H9 (cell line): ENCODE data around the gene DUOXA2. TPM values are rescaled to one million over a fixed set of nuclear protein-coding genes. Genes with fewer than 3 reads are reported as not detected.

Experiments
- DNase-seq: peaks from one replicate; pipeline ENCODE4 v3.0.0-alpha.2; 2017
- H2AFZ ChIP-seq: one replicate; pipeline ENCODE4 v1.6.1; 2013; ENCODE audit warnings: mild to moderate bottlenecking, low read length, control low read depth, moderate library complexity
- H2AK5ac ChIP-seq: 2 replicates; pipeline ENCODE4 v1.6.1; 2013; ENCODE audit warnings: low read length, control low read depth, mixed read lengths; ENCODE audit not compliant: insufficient read length
- H2BK120ac ChIP-seq: one replicate; pipeline ENCODE4 v1.6.1; 2013; ENCODE audit warnings: low read depth, mild to moderate bottlenecking, low read length, control low read depth, inconsistent platforms; ENCODE audit not compliant: poor library complexity, severe bottlenecking
- H2BK12ac ChIP-seq: 2 replicates; pipeline ENCODE4 v1.6.1; 2013; ENCODE audit warnings: low read length, control low read depth, mixed read lengths, low read depth; ENCODE audit not compliant: insufficient read length
- H2BK15ac ChIP-seq: 2 replicates; pipeline ENCODE4 v1.6.1; 2013; ENCODE audit warnings: low read depth, low read length, control low read depth
- H2BK20ac ChIP-seq: one replicate; pipeline ENCODE4 v1.6.1; 2013; ENCODE audit warnings: low read depth, mild to moderate bottlenecking, low read length, control low read depth, inconsistent platforms; ENCODE audit not compliant: poor library complexity, severe bottlenecking
- H2BK5ac ChIP-seq: 2 replicates; pipeline ENCODE4 v1.6.1; 2013; ENCODE audit warnings: low read length, control low read depth, mixed read lengths; ENCODE audit not compliant: insufficient read length
- H3K14ac ChIP-seq: 2 replicates; pipeline ENCODE4 v1.6.1; 2013; ENCODE audit warnings: low read length, control low read depth; ENCODE audit not compliant: insufficient read depth
- H3K18ac ChIP-seq: 2 replicates; pipeline ENCODE4 v1.6.1; 2013; ENCODE audit warnings: low read depth, mild to moderate bottlenecking, mixed read lengths, low read length, control low read depth; ENCODE audit not compliant: insufficient read length
- H3K23ac ChIP-seq: 2 replicates; pipeline ENCODE4 v1.6.1; 2013; ENCODE audit warnings: low read length, control low read depth, mixed read lengths, low read depth; ENCODE audit not compliant: insufficient read length
- H3K23me2 ChIP-seq: 2 replicates; pipeline ENCODE4 v1.6.1; 2013; ENCODE audit warnings: low read depth, mild to moderate bottlenecking, mixed read lengths, low read length, control low read depth; ENCODE audit not compliant: insufficient read length, poor library complexity, severe bottlenecking
- H3K27ac ChIP-seq: 2 replicates; pipeline ENCODE4 v1.5.1; 2013; ENCODE audit warnings: low read length, control low read depth, mixed read lengths, low read depth; ENCODE audit not compliant: insufficient read length
- H3K27me3 ChIP-seq: 2 replicates; pipeline ENCODE4 v1.6.1; 2013; ENCODE audit warnings: low read length, control low read depth, inconsistent platforms; ENCODE audit not compliant: insufficient read depth
- H3K4ac ChIP-seq: 2 replicates; pipeline ENCODE4 v1.6.1; 2013; ENCODE audit warnings: low read depth, mild to moderate bottlenecking, control low read depth, inconsistent platforms, low read length, moderate library complexity
- H3K4me1 ChIP-seq: 2 replicates; pipeline ENCODE4 v1.6.1; 2013; ENCODE audit warnings: low read length, control low read depth, inconsistent platforms; ENCODE audit not compliant: insufficient read depth
- H3K4me2 ChIP-seq: 2 replicates; pipeline ENCODE4 v1.6.1; 2013; ENCODE audit warnings: low read length, control low read depth, mixed read lengths; ENCODE audit not compliant: insufficient read length, insufficient read depth
- H3K56ac ChIP-seq: 2 replicates; pipeline ENCODE4 v1.6.1; 2013; ENCODE audit warnings: low read depth, mild to moderate bottlenecking, mixed read lengths, low read length, control low read depth; ENCODE audit not compliant: insufficient read length
- H3K79me1 ChIP-seq: 2 replicates; pipeline ENCODE4 v1.6.1; 2013; ENCODE audit warnings: low read depth, mild to moderate bottlenecking, moderate library complexity, low read length, control low read depth, inconsistent platforms; ENCODE audit not compliant: insufficient read depth, poor library complexity, severe bottlenecking
- H3K79me2 ChIP-seq: 2 replicates; pipeline ENCODE4 v1.6.1; 2013; ENCODE audit warnings: low read length, control low read depth, inconsistent platforms; ENCODE audit not compliant: insufficient read depth
- H3K9ac ChIP-seq: 2 replicates; pipeline ENCODE4 v1.6.1; 2013; ENCODE audit warnings: low read length, control low read depth, mixed read lengths; ENCODE audit not compliant: insufficient read length; ENCODE audit errors: extremely low read depth
- H3K9me3 ChIP-seq: one replicate; pipeline ENCODE4 v1.6.1; 2013; ENCODE audit warnings: low read depth, low read length, inconsistent platforms; ENCODE audit not compliant: control insufficient read depth
- H3T11ph ChIP-seq: one replicate; pipeline ENCODE4 v1.6.1; 2013; ENCODE audit warnings: mild to moderate bottlenecking, low read length, control low read depth, inconsistent platforms
- H4K20me1 ChIP-seq: one replicate; pipeline ENCODE4 v1.6.1; 2013; ENCODE audit not compliant: control insufficient read depth, insufficient read length, insufficient read depth
- H4K5ac ChIP-seq: 2 replicates; pipeline ENCODE4 v1.6.1; 2013; ENCODE audit warnings: low read depth, mild to moderate bottlenecking, mixed read lengths, low read length, control low read depth; ENCODE audit not compliant: insufficient read length
- H4K8ac ChIP-seq: replicated peaks from 2 replicates; pipeline ENCODE4 v1.6.1; 2013; ENCODE audit warnings: low read length, control low read depth, mixed read lengths, low read depth; ENCODE audit not compliant: insufficient read length
- H4K91ac ChIP-seq: 2 replicates; pipeline ENCODE4 v1.6.1; 2013; ENCODE audit warnings: low read depth, mild to moderate bottlenecking, moderate library complexity, mixed read lengths, low read length, control low read depth; ENCODE audit not compliant: insufficient read length
- H3K27ac Mint-ChIP-seq, 3 experiments: 2 replicates in 2 of 3; 3 replicates in 1 of 3; pipeline ENCODE4 v1.8.0; 2020 to 2021; ENCODE audit warnings: mixed read lengths in 3 of 3, mild to moderate bottlenecking in 1 of 3, moderate library complexity in 1 of 3
- H3K27me3 Mint-ChIP-seq: 2 replicates; pipeline ENCODE4 v1.8.0; 2021; ENCODE audit warnings: low read depth, mild to moderate bottlenecking, moderate library complexity, mixed read lengths
- H3K36me3 Mint-ChIP-seq, 3 experiments: 2 replicates in 2 of 3; 3 replicates in 1 of 3; pipeline ENCODE4 v1.8.0; 2020 to 2021; ENCODE audit warnings: low read depth in 3 of 3, mixed read lengths in 3 of 3; ENCODE audit not compliant: insufficient read depth in 1 of 3
- H3K4me1 Mint-ChIP-seq, 2 experiments: 2 replicates each; pipeline ENCODE4 v1.8.0; 2020; ENCODE audit warnings: mixed read lengths in 2 of 2
- H3K4me3 Mint-ChIP-seq, 2 experiments: 2 replicates in 1 of 2; 3 replicates in 1 of 2; pipeline ENCODE4 v1.8.0; 2020 to 2021; ENCODE audit warnings: mild to moderate bottlenecking in 2 of 2, mixed read lengths in 2 of 2, moderate library complexity in 1 of 2
- H3K9me3 Mint-ChIP-seq, 2 experiments: 2 replicates in 1 of 2; 3 replicates in 1 of 2; pipeline ENCODE4 v1.8.0; 2020; ENCODE audit warnings: mild to moderate bottlenecking in 2 of 2, mixed read lengths in 2 of 2, moderate library complexity in 1 of 2
- CTCF ChIP-seq: fragments of 200-600 bp; sonication (generic); conservative IDR thresholded peaks from 3 replicates; pipeline ENCODE4 v1.8.0; 2021; ENCODE audit warnings: antibody characterized with exemption, mild to moderate bottlenecking
- WGBS: extraction: QIAGEN DNeasy Blood & Tissue Kit; methylation state at CpG from one replicate; pipeline ENCODE4 v1.1.7; 2013; ENCODE audit warnings: missing lambda C conversion rate, low lambda C conversion rate, mixed read lengths; ENCODE audit not compliant: insufficient read length; ENCODE audit errors: extremely low coverage; 5-methylcytosine and 5-hydroxymethylcytosine counted together
- total RNA-seq: library from RNA; stranded (reverse); gene quantifications from 2 replicates; pipeline ENCODE4 v1.2.1, GENCODE V29; 2021

Gene DUOXA2
- total RNA-seq, 1 experiment from 2014 or later = not detected

GRCh38 chr15:45112591-45113379, 1.3 kb upstream of the DUOXA2 start:
- Histone ChIP-seq H3K27ac (no peak overlapping the region), H3K9ac (no peak overlapping the region), H3K56ac (no peak overlapping the region), H3K79me1 (no peaks in the 10 kb centered on the region), H3K18ac (no peak overlapping the region), H4K91ac (no peak overlapping the region), H4K5ac (no peak overlapping the region), H3K23ac (no peak overlapping the region), H2BK15ac (no peak overlapping the region), H3K27me3 (peaks cover 77% of the 10 kb centered on the region), H2BK5ac (no peak overlapping the region), H2BK20ac (no peak overlapping the region), H4K20me1 (peaks cover 6% of the 10 kb centered on the region), H3K14ac (no peak overlapping the region), H2BK12ac (no peak overlapping the region), H3T11ph (no peak overlapping the region), H3K9me3 (no peaks in the 10 kb centered on the region), H3K4me2 (peak overlapping the region; percentile 54), H3K4me1 (no peaks in the 10 kb centered on the region; the same call in 1 of the 2 replicates), H2AFZ (no peak overlapping the region), H4K8ac (no peak overlapping the region), H2BK120ac (no peak overlapping the region), H3K4ac (no peak overlapping the region), H2AK5ac (no peak overlapping the region), H3K23me2 (peaks cover 1% of the 10 kb centered on the region), H3K79me2 (no peaks in the 10 kb centered on the region)
- DNase-seq = peak; percentile 47
- peaks cover 6 to 13% of the 10 kb centered on the region in 2 experiments for H3K9me3 Mint-ChIP-seq
- peaks cover 18 to 33% of the 10 kb centered on the region in 2 experiments for H3K4me1 Mint-ChIP-seq
- TF ChIP-seq CTCF = no peak
- H3K36me3 Mint-ChIP-seq = no peaks in the 10 kb centered on the region; a peak in 2 of 7 replicates
- H3K27me3 Mint-ChIP-seq = peaks cover 84% of the 10 kb centered on the region
- no CpG with 5 or more reads among the region's 58 CpGs for WGBS
- H3K27ac Mint-ChIP-seq = no peak overlapping the region
- peak overlapping the region; percentile 57 to 73 for H3K4me3 Mint-ChIP-seq
